GM19463 (cell line): ENCODE results near the gene TCF4.

Experiments
- ATAC-seq: cut with Tn5 transposase; IDR thresholded peaks from one replicate; pipeline ENCODE4 v1.9.1; 2021; ENCODE audit warnings: mild to moderate bottlenecking, moderate library complexity; ENCODE audit not compliant: unreplicated experiment

TCF4 gene

GRCh38 chr18:55547705-55548056 lies 40.3 kb downstream of the TCF4 start:
- ATAC-seq: no peak

GRCh38 chr18:55546851-55547704 lies 40.9 kb downstream of the TCF4 start:
- no peak for ATAC-seq

GRCh38 chr18:55544014-55544413 lies 44.0 kb downstream of the TCF4 start:
- ATAC-seq: no peak

GRCh38 chr18:55543130-55543704 lies 44.8 kb downstream of the TCF4 start:
- ATAC-seq: no peak

GRCh38 chr18:55541571-55541970 lies 46.4 kb downstream of the TCF4 start:
- no peak for ATAC-seq

- ATAC-seq: no peak
Observed at GRCh38 chr18:55539240-55539639, 48.8 kb downstream of the TCF4 start.

- no peak for ATAC-seq
Observed at GRCh38 chr18:55534996-55535395, 53.0 kb downstream of the TCF4 start.

GRCh38 chr18:55534547-55534946 lies 53.4 kb downstream of the TCF4 start:
- no peak for ATAC-seq

- no peak for ATAC-seq
Observed at GRCh38 chr18:55530166-55530565, 57.8 kb downstream of the TCF4 start.

GRCh38 chr18:55529581-55529980 lies 58.4 kb downstream of the TCF4 start:
- no peak for ATAC-seq

- no peak for ATAC-seq
Observed at GRCh38 chr18:55525845-55526244, 62.1 kb downstream of the TCF4 start.

- ATAC-seq: no peak
Observed at GRCh38 chr18:55524353-55525073, 63.5 kb downstream of the TCF4 start.

GRCh38 chr18:55523001-55523400 lies 65.0 kb downstream of the TCF4 start:
- ATAC-seq: no peak

GRCh38 chr18:55522011-55522410 lies 66.0 kb downstream of the TCF4 start:
- ATAC-seq: peak; percentile 61

- ATAC-seq: no peak
Observed at GRCh38 chr18:55517055-55517454, 70.9 kb downstream of the TCF4 start.

- ATAC-seq: no peak
Observed at GRCh38 chr18:55515941-55516710, 71.9 kb downstream of the TCF4 start.

GRCh38 chr18:55515214-55515613 lies 72.8 kb downstream of the TCF4 start:
- ATAC-seq: no peak

GRCh38 chr18:55513161-55513560 lies 74.8 kb downstream of the TCF4 start:
- ATAC-seq: no peak

- no peak for ATAC-seq
Observed at GRCh38 chr18:55511277-55511676, 76.7 kb downstream of the TCF4 start.

GRCh38 chr18:55510809-55511208 lies 77.2 kb downstream of the TCF4 start:
- ATAC-seq: no peak

- ATAC-seq: peak; percentile 91
Observed at GRCh38 chr18:55509631-55510324, 78.2 kb downstream of the TCF4 start.
